IMR-90 (cell line): ENCODE results near the gene RAD51B. TPM values are rescaled to one million over a fixed set of nuclear protein-coding genes. Genes with fewer than 3 reads are reported as not detected.

Experiments used
- ATAC-seq: fragments of 200-7000 bp; cut with Tn5 transposase; 2 replicates; pipeline ENCODE4 v1.9.1; 2020; ENCODE audit warnings: low read depth, mild to moderate bottlenecking, moderate library complexity
- BruUV-seq: library from RNA; stranded (reverse); fragments of 400-500 nt; replicated peaks from 2 replicates; lab custom pipeline; 2021; lab: Mats Ljungman, UMichigan
- CTCF ChIA-PET: fragments of 300-600 bp; formaldehyde crosslinking; extraction: SDS; loops from one replicate; lab custom pipeline; 2021; ENCODE audit warnings: antibody characterized with exemption; lab: Yijun Ruan, JAX
- POLR2A ChIA-PET: fragments of 300-600 bp; sonication (Branson Sonifier 250); formaldehyde crosslinking; loops from one replicate; lab custom pipeline; 2022; ENCODE audit warnings: antibody characterized with exemption; ENCODE audit not compliant: unreplicated experiment; lab: Charles Lee
- DNase-seq: peaks from one replicate; pipeline ENCODE4 v3.0.0; 2013
- H2AFZ ChIP-seq: replicated peaks from 2 replicates; pipeline ENCODE3; 2013; ENCODE audit warnings: low read length, mild to moderate bottlenecking; ENCODE audit not compliant: poor library complexity
- H2AK5ac ChIP-seq: 2 replicates; pipeline ENCODE4 v1.6.1; 2013; ENCODE audit warnings: low read depth, low read length, inconsistent platforms
- H2AK9ac ChIP-seq: replicated peaks from 2 replicates; pipeline ENCODE3; 2013; ENCODE audit warnings: mild to moderate bottlenecking, low read depth, low read length, moderate library complexity; ENCODE audit not compliant: poor library complexity
- H2BK120ac ChIP-seq: 2 replicates; pipeline ENCODE4 v1.6.1; 2013; ENCODE audit warnings: low read depth, low read length, inconsistent platforms
- H2BK15ac ChIP-seq: 3 replicates; pipeline ENCODE4 v1.6.1; 2013; ENCODE audit warnings: low read depth, low read length, inconsistent platforms
- H2BK20ac ChIP-seq: 2 replicates; pipeline ENCODE4 v1.6.1; 2013; ENCODE audit warnings: low read depth, mild to moderate bottlenecking, inconsistent platforms, low read length, moderate library complexity
- H2BK5ac ChIP-seq: 2 replicates; pipeline ENCODE4 v1.6.1; 2013; ENCODE audit warnings: mild to moderate bottlenecking, low read depth, low read length, inconsistent platforms; ENCODE audit not compliant: poor library complexity, severe bottlenecking
- H3K14ac ChIP-seq: replicated peaks from 2 replicates; pipeline ENCODE4 v1.6.1; 2013; ENCODE audit warnings: low read depth, low read length, inconsistent platforms
- H3K18ac ChIP-seq: 2 replicates; pipeline ENCODE4 v1.6.1; 2013; ENCODE audit warnings: low read depth, low read length, control low read depth
- H3K23ac ChIP-seq: 2 replicates; pipeline ENCODE4 v1.6.1; 2013; ENCODE audit warnings: low read depth, low read length, inconsistent platforms
- H3K27ac ChIP-seq: 2 replicates; pipeline ENCODE4 v1.5.1; 2013; ENCODE audit warnings: mild to moderate bottlenecking, control low read depth, low read length; ENCODE audit not compliant: insufficient read depth
- H3K27me3 ChIP-seq: 2 replicates; pipeline ENCODE4 v1.6.1; 2013; ENCODE audit warnings: low read length; ENCODE audit not compliant: control insufficient read depth, insufficient read depth
- H3K36me3 ChIP-seq: 2 replicates; pipeline ENCODE4 v1.6.1; 2013; ENCODE audit warnings: low read length, mixed read lengths; ENCODE audit not compliant: control insufficient read depth, insufficient read depth
- H3K4ac ChIP-seq: 2 replicates; pipeline ENCODE4 v1.6.1; 2013; ENCODE audit warnings: low read depth, low read length, inconsistent platforms
- H3K4me1 ChIP-seq: 2 replicates; pipeline ENCODE4 v1.6.1; 2013; ENCODE audit warnings: low read length, mixed read lengths; ENCODE audit not compliant: control insufficient read depth, insufficient read depth
- H3K4me2 ChIP-seq: 2 replicates; pipeline ENCODE4 v1.6.1; 2013; ENCODE audit warnings: low read depth, mild to moderate bottlenecking, control low read depth, low read length, moderate library complexity
- H3K4me3 ChIP-seq: 2 replicates; pipeline ENCODE4 v1.5.1; 2013; ENCODE audit warnings: low read depth, mild to moderate bottlenecking, control low read depth, low read length, moderate library complexity; ENCODE audit not compliant: insufficient read depth
- H3K56ac ChIP-seq: 2 replicates; pipeline ENCODE4 v1.6.1; 2013; ENCODE audit warnings: low read length, inconsistent platforms; ENCODE audit not compliant: insufficient read depth; ENCODE audit errors: extremely low read depth
- H3K79me1 ChIP-seq, 2 experiments: 2 replicates each; pipeline ENCODE4 v1.6.1; 2013; ENCODE audit warnings: low read length in 2 of 2, inconsistent platforms in 1 of 2, low read depth in 1 of 2
- H3K9ac ChIP-seq: 2 replicates; pipeline ENCODE4 v1.6.1; 2013; ENCODE audit warnings: low read depth, low read length, control low read depth
- H3K9me1 ChIP-seq: 2 replicates; pipeline ENCODE4 v1.6.1; 2013; ENCODE audit warnings: low read length, inconsistent platforms; ENCODE audit not compliant: insufficient read depth
- H3K9me3 ChIP-seq: 2 replicates; pipeline ENCODE4 v1.6.1; 2013; ENCODE audit warnings: low read length; ENCODE audit not compliant: control insufficient read depth, insufficient read depth
- H4K20me1 ChIP-seq: 2 replicates; pipeline ENCODE4 v1.6.1; 2013; ENCODE audit warnings: low read length, inconsistent platforms; ENCODE audit not compliant: insufficient read depth
- H4K5ac ChIP-seq: 2 replicates; pipeline ENCODE4 v1.6.1; 2013; ENCODE audit warnings: mild to moderate bottlenecking, low read depth, low read length, control low read depth
- H4K8ac ChIP-seq, 2 experiments: 2 replicates each; pipeline ENCODE4 v1.6.1; 2013; ENCODE audit warnings: low read depth in 2 of 2, low read length in 2 of 2, control low read depth in 1 of 2, inconsistent platforms in 1 of 2
- H4K91ac ChIP-seq: 2 replicates; pipeline ENCODE4 v1.6.1; 2013; ENCODE audit warnings: low read depth, low read length, inconsistent platforms; ENCODE audit not compliant: insufficient read depth
- BHLHE40 ChIP-seq: fragments of 150-350 bp; IDR thresholded peaks from 2 replicates; pipeline ENCODE4 v1.6.1; 2016; ENCODE audit warnings: mild to moderate bottlenecking, low read depth, low read length
- CTCF ChIP-seq: conservative IDR thresholded peaks from 2 replicates; pipeline ENCODE4 v1.5.1; 2012; ENCODE audit warnings: mild to moderate bottlenecking, low read depth, low read length, improper control_type of control experiment
- MAFK ChIP-seq: IDR thresholded peaks from 2 replicates; pipeline ENCODE4 v1.6.1; 2012; ENCODE audit warnings: low read depth, low read length, improper control_type of control experiment
- MXI1 ChIP-seq: IDR thresholded peaks from 2 replicates; pipeline ENCODE4 v1.6.1; 2012; ENCODE audit warnings: low read depth, mild to moderate bottlenecking, low read length, moderate library complexity, borderline replicate concordance
- POLR2A ChIP-seq: IDR thresholded peaks from 2 replicates; pipeline ENCODE4 v1.6.1; 2012; ENCODE audit warnings: mild to moderate bottlenecking, low read depth, low read length
- USF2 ChIP-seq: fragments of 150-350 bp; IDR thresholded peaks from 2 replicates; pipeline ENCODE4 v1.6.1; 2017; ENCODE audit warnings: mild to moderate bottlenecking, antibody characterized with exemption, low read length, low read depth
- WGBS, 2 experiments: methylation state at CpG; one replicate each; pipeline versions ENCODE4 v1.1.5 to v1.1.7; 2013; ENCODE audit warnings: missing lambda C conversion rate in 2 of 2; ENCODE audit not compliant: insufficient read length in 1 of 2; ENCODE audit errors: extremely low coverage in 2 of 2; 5-methylcytosine and 5-hydroxymethylcytosine counted together
- dilution Hi-C: fragments of 300-500 bp; cut with HindIII; formaldehyde crosslinking; loops from one replicate; pipeline ENCODE4 v1.14.3; 2018; ENCODE audit warnings: low sequenced_read_pairs; ENCODE audit not compliant: unreplicated experiment
- in situ Hi-C: fragments of 300-500 bp; cut with MboI; formaldehyde crosslinking; loops from 3 replicates; pipeline ENCODE4 v1.14.3; 2019; ENCODE audit warnings: low sequenced_read_pairs, inconsistent platforms, mixed read lengths
- intact Hi-C: fragments of 100-400 bp; cut with micrococcal nuclease; formaldehyde crosslinking; loops from 2 replicates; pipeline ENCODE4 v1.10.0; 2022
- polyA plus RNA-seq, 3 experiments: library from polyadenylated mRNA; depleted of rRNA; stranded (reverse); fragments of >200 nt; gene quantifications; 2 replicates each; pipeline ENCODE4 v1.2.3, GENCODE V29; 2012; ENCODE audit warnings: low replicate concordance in 1 of 3
- total RNA-seq: library from RNA; depleted of rRNA; stranded (reverse); fragments of >200 nt; gene quantifications from 2 replicates; pipeline ENCODE4 v1.2.3, GENCODE V29; 2012

RAD51B gene
- total and polyA plus RNA-seq, 2 of the 4 experiments (the other 2 are of a cell fraction): 5.1 to 18.8 TPM

- H2AFZ ChIP-seq: peak overlapping the region; percentile 92
- H3K4ac ChIP-seq: peak overlapping the region; percentile 96
- intact Hi-C loops (no loop called here), in situ Hi-C loops (no loop called here), dilution Hi-C loops (no loop called here)
- no peaks in the 10 kb centered on the region for H3K9me3 ChIP-seq
- H3K18ac ChIP-seq: peak overlapping the region; percentile 81
- peak overlapping the region; percentile 43; the same call in 1 of the 2 replicates for H3K4me2 ChIP-seq
- no peaks in the 10 kb centered on the region for H4K20me1 ChIP-seq
- peak; percentile 61 for ATAC-seq
- H4K8ac ChIP-seq: peak overlapping the region; percentile 49 to 95
- TF ChIP-seq USF2 (0 out of 2 replicates have a peak, but pooled peaks have one; percentile 33), MXI1 (0 out of 2 replicates have a peak, but pooled peaks have one; percentile 60), POLR2A (no peak), BHLHE40 (peak; percentile 62; the same call in 1 of the 2 replicates), MAFK (peak; percentile 60), CTCF (no peak)
- H2BK15ac ChIP-seq: peak overlapping the region; percentile 43; the same call in 2 of the 3 replicates
- H3K56ac ChIP-seq: peak overlapping the region; percentile 65; the same call in 1 of the 2 replicates
- DNase-seq: peak; percentile 73
- H3K4me1 ChIP-seq: peaks cover 22% of the 10 kb centered on the region
- ChIA-PET CTCF (interaction anchor here (0.7 kb wide), 2 partner anchors 260 to 365 kb away, joined by 3 read pairs; no protein-coding TSS in a partner anchor), POLR2A (interaction anchor here (0.6 to 1.1 kb wide), 2 partner anchors 14 to 161 kb away, joined by 4 to 13 read pairs; no protein-coding TSS in a partner anchor)
- H3K27ac ChIP-seq: peak overlapping the region; percentile 58
- peak overlapping the region; percentile 96 for H3K14ac ChIP-seq
- 20% methylated on average over 4 of the region's 17 CpGs; no CpG with 5 or more reads in 1 of the 2 experiments for WGBS, 2 experiments
- peak overlapping the region; percentile 76 for H2AK5ac ChIP-seq
- no peaks in the 10 kb centered on the region for H3K36me3 ChIP-seq
- peak overlapping the region; percentile 99 for H2BK120ac ChIP-seq
- peak overlapping the region; percentile 95 for H3K23ac ChIP-seq
- 0 out of 4 replicates have a peak, but pooled peaks cover 0 to 2% of the 10 kb centered on the region in 2 experiments for H3K79me1 ChIP-seq
- H2BK20ac ChIP-seq: peak overlapping the region; percentile 95
- H2AK9ac ChIP-seq: peak overlapping the region; percentile 51
- H3K9ac ChIP-seq: 0 out of 2 replicates have a peak overlapping the region, but pooled peaks have one; percentile 3
- no TSS peak for BruUV-seq
- H3K4me3 ChIP-seq: no peak overlapping the region
- H4K91ac ChIP-seq: peak overlapping the region; percentile 93
- H3K9me1 ChIP-seq: peaks cover 30% of the 10 kb centered on the region
- H3K27me3 ChIP-seq: no peaks in the 10 kb centered on the region
- H2BK5ac ChIP-seq: peak overlapping the region; percentile 87
- H4K5ac ChIP-seq: peak overlapping the region; percentile 70
These were observed 686.6 kb downstream of the RAD51B start for GRCh38 chr14:68506021-68506644.
